Non-pigmented ciliary epithelial cell (primary cell): ENCODE results near the gene PAK1.
A peak's percentile ranks its signal among the peaks of the same experiment; 100 is the strongest.
"Not testable (repeated sequence)": the region's sequence is repeated elsewhere in the genome, so short reads cannot be mapped to it uniquely, and the experiment has no call there.

Experiments
- DNase-seq: peaks from one replicate; pipeline ENCODE4 v3.0.0-alpha.2; 2010; ENCODE audit warnings: low read depth

PAK1 gene

GRCh38 chr11:77302752-77303151, 171.1 kb downstream of the PAK1 start:
- DNase-seq: no peak

GRCh38 chr11:77301510-77301909, 172.4 kb downstream of the PAK1 start, which contains the start of gene GDPD4:
Gene GDPD4, minus strand, starts transcription at chr11:77301686. Its CDS starts 16,549 bp downstream, at chr11:77285137.
- no peak for DNase-seq

GRCh38 chr11:77300695-77301094, 173.2 kb downstream of the PAK1 start:
- no peak for DNase-seq

- not testable (repeated sequence) for DNase-seq
These were observed 173.9 kb downstream of the PAK1 start for GRCh38 chr11:77300028-77300427.

- no peak for DNase-seq
These were observed 174.3 kb downstream of the PAK1 start for GRCh38 chr11:77299528-77299993.

- DNase-seq: no peak
These were observed 179.9 kb downstream of the PAK1 start for GRCh38 chr11:77294040-77294439.

- no peak for DNase-seq
These were observed 184.2 kb downstream of the PAK1 start for GRCh38 chr11:77289737-77290136.

GRCh38 chr11:77287615-77288273, 186.2 kb downstream of the PAK1 start:
- peak; percentile 63 for DNase-seq

GRCh38 chr11:77287136-77287535, 186.8 kb downstream of the PAK1 start:
- no peak for DNase-seq

- DNase-seq: no peak
These were observed 189.1 kb downstream of the PAK1 start for GRCh38 chr11:77284476-77285468.

- DNase-seq: no peak
These were observed 190.8 kb downstream of the PAK1 start for GRCh38 chr11:77283101-77283500.

- DNase-seq: no peak
These were observed 195.0 kb downstream of the PAK1 start for GRCh38 chr11:77278595-77279506.

- DNase-seq: no peak
These were observed 197.6 kb downstream of the PAK1 start for GRCh38 chr11:77276271-77276670.
